ENCODE data around the gene SGCD.

- TF ChIP-seq EZH2phosphoT487 (IDR thresholded peaks at IDR 0.05; ENCODE audit: insufficient read depth, low read depth), result no peak
- TF ChIP-seq EZH2 (IDR thresholded peaks at IDR 0.05; ENCODE audit: insufficient read depth, poor library complexity, severe bottlenecking), result no peak
These were observed 225.9 kb downstream of the SGCD start for GRCh38 chr5:156552855-156553358.

Data from GM23248 (cell line).